HEK293 (cell line): ENCODE data around the gene DEDD.
A peak's percentile ranks its signal among the peaks of the same experiment; 100 is the strongest.

Experiments
- CTCF ChIA-PET: fragments of 350-600 bp; formaldehyde crosslinking; extraction: SDS; loops from one replicate; lab custom pipeline; 2021; ENCODE audit warnings: antibody characterized with exemption; lab: Yijun Ruan, JAX
- POLR2A ChIA-PET: fragments of 300-600 bp; formaldehyde crosslinking; extraction: SDS; loops from one replicate; lab custom pipeline; 2020; ENCODE audit warnings: antibody characterized with exemption, inconsistent platforms; lab: Yijun Ruan, JAX
- H3K27ac ChIP-seq: fragments of 200-500 bp; sonication (Bioruptor generic); 2 replicates; pipeline ENCODE4 v1.5.1; 2014; ENCODE audit warnings: low read depth, low read length, control low read depth, inconsistent platforms; ENCODE audit errors: extremely low read depth
- H3K36me3 ChIP-seq, 2 experiments: fragments of 200-500 bp in 1 of 2; sonication (Bioruptor generic) in 1 of 2; 1 replicate in 1 of 2; 2 replicates in 1 of 2; pipeline ENCODE4 v1.5.1; 2014 to 2017; ENCODE audit warnings: inconsistent platforms in 2 of 2, low read length in 2 of 2; ENCODE audit not compliant: control insufficient read depth in 2 of 2, insufficient read depth in 1 of 2
- H3K4me1 ChIP-seq: fragments of 200-500 bp; sonication (Bioruptor generic); 2 replicates; pipeline ENCODE4 v1.5.1; 2014; ENCODE audit warnings: mild to moderate bottlenecking, low read length, inconsistent platforms; ENCODE audit not compliant: control insufficient read depth, insufficient read depth
- H3K4me3 ChIP-seq: 2 replicates; pipeline ENCODE4 v1.5.1; 2011; ENCODE audit warnings: low read depth, mild to moderate bottlenecking, control low read depth, low read length, moderate library complexity
- H3K9me3 ChIP-seq: fragments of 200-500 bp; sonication (Bioruptor generic); 2 replicates; pipeline ENCODE4 v1.5.1; 2014; ENCODE audit warnings: low read depth, low read length, inconsistent platforms; ENCODE audit not compliant: control insufficient read depth, insufficient read depth
- HOXA7 ChIP-seq: sonication (generic); formaldehyde crosslinking; IDR thresholded peaks from 2 replicates; pipeline ENCODE4 v1.8.1; 2022; ENCODE audit warnings: missing genetic modification reagents, borderline replicate concordance
- HOXC10 ChIP-seq: sonication (generic); formaldehyde crosslinking; IDR thresholded peaks from 2 replicates; pipeline ENCODE4 v1.8.1; 2023; ENCODE audit warnings: mild to moderate bottlenecking, missing genetic modification reagents
- HOXD13 ChIP-seq: sonication (generic); formaldehyde crosslinking; IDR thresholded peaks from 2 replicates; pipeline ENCODE4 v1.8.0; 2022; ENCODE audit warnings: missing genetic modification reagents, borderline replicate concordance
- INSM2 ChIP-seq: fragments of 450-650 bp; formaldehyde crosslinking; IDR thresholded peaks from 2 replicates; pipeline ENCODE4 v1.5.1; 2016; ENCODE audit warnings: missing biosample characterization, missing genetic modification characterization
- KLF1 ChIP-seq: fragments of 450-650 bp; formaldehyde crosslinking; IDR thresholded peaks from 2 replicates; pipeline ENCODE4 v1.5.1; 2016; ENCODE audit warnings: missing biosample characterization, missing genetic modification characterization
- OSR2 ChIP-seq: fragments of 450-650 bp; formaldehyde crosslinking; IDR thresholded peaks from 2 replicates; pipeline ENCODE4 v1.5.1; 2016; ENCODE audit warnings: missing biosample characterization, missing genetic modification characterization
- OVOL3 ChIP-seq: fragments of 450-650 bp; formaldehyde crosslinking; IDR thresholded peaks from 2 replicates; pipeline ENCODE4 v1.5.1; 2016; ENCODE audit warnings: missing biosample characterization, missing genetic modification characterization
- PRDM1 ChIP-seq: fragments of 450-650 bp; formaldehyde crosslinking; IDR thresholded peaks from 2 replicates; pipeline ENCODE4; 2016; ENCODE audit warnings: missing biosample characterization, missing genetic modification characterization
- PRDM2 ChIP-seq: fragments of 450-650 bp; formaldehyde crosslinking; IDR thresholded peaks from 2 replicates; pipeline ENCODE4 v1.5.1; 2016; ENCODE audit warnings: missing biosample characterization, missing genetic modification characterization, borderline replicate concordance
- SCRT2 ChIP-seq: fragments of 450-650 bp; formaldehyde crosslinking; IDR thresholded peaks from 2 replicates; pipeline ENCODE4 v1.5.1; 2016; ENCODE audit warnings: missing biosample characterization, missing genetic modification characterization
- SP3 ChIP-seq: fragments of 450-650 bp; formaldehyde crosslinking; IDR thresholded peaks from 2 replicates; pipeline ENCODE4 v1.5.1; 2016; ENCODE audit warnings: missing biosample characterization, missing genetic modification characterization
- WT1 ChIP-seq: fragments of 450-650 bp; formaldehyde crosslinking; IDR thresholded peaks from 2 replicates; pipeline ENCODE4 v1.5.1; 2016; ENCODE audit warnings: missing biosample characterization, missing genetic modification characterization
- ZBTB10 ChIP-seq: fragments of 450-650 bp; formaldehyde crosslinking; IDR thresholded peaks from 2 replicates; pipeline ENCODE4 v1.5.1; 2016; ENCODE audit warnings: missing biosample characterization, missing genetic modification characterization
- ZBTB20 ChIP-seq: fragments of 450-650 bp; formaldehyde crosslinking; IDR thresholded peaks from 2 replicates; pipeline ENCODE4 v1.5.1; 2016; ENCODE audit warnings: missing biosample characterization, missing genetic modification characterization
- ZEB2 ChIP-seq: fragments of 450-650 bp; formaldehyde crosslinking; IDR thresholded peaks from 2 replicates; pipeline ENCODE4 v1.5.1; 2016; ENCODE audit warnings: missing biosample characterization, missing genetic modification characterization
- ZNF132 ChIP-seq: fragments of 450-650 bp; formaldehyde crosslinking; IDR thresholded peaks from 2 replicates; pipeline ENCODE4 v1.5.1; 2017; ENCODE audit warnings: missing biosample characterization, missing genetic modification characterization, borderline replicate concordance
- ZNF214 ChIP-seq: fragments of 450-650 bp; formaldehyde crosslinking; IDR thresholded peaks from 2 replicates; pipeline ENCODE4 v1.5.1; 2017; ENCODE audit warnings: missing biosample characterization, mild to moderate bottlenecking, missing genetic modification characterization, borderline replicate concordance
- ZNF239 ChIP-seq: fragments of 450-650 bp; formaldehyde crosslinking; IDR thresholded peaks from 2 replicates; pipeline ENCODE4 v1.5.1; 2016; ENCODE audit warnings: missing biosample characterization, missing genetic modification characterization
- ZNF433 ChIP-seq: fragments of 450-650 bp; formaldehyde crosslinking; IDR thresholded peaks from 2 replicates; pipeline ENCODE4 v1.5.1; 2016; ENCODE audit warnings: missing biosample characterization, missing genetic modification characterization, low read depth
- ZNF449 ChIP-seq: fragments of 450-650 bp; formaldehyde crosslinking; IDR thresholded peaks from 2 replicates; pipeline ENCODE4 v1.5.1; 2017; ENCODE audit warnings: missing biosample characterization, mild to moderate bottlenecking, missing genetic modification characterization, moderate library complexity
- ZNF473 ChIP-seq: fragments of 450-650 bp; formaldehyde crosslinking; IDR thresholded peaks from 2 replicates; pipeline ENCODE4 v1.5.1; 2017; ENCODE audit warnings: missing biosample characterization, missing genetic modification characterization
- ZNF555 ChIP-seq: fragments of 450-650 bp; formaldehyde crosslinking; conservative IDR thresholded peaks from 2 replicates; pipeline ENCODE4 v1.5.1; 2017; ENCODE audit warnings: missing biosample characterization, mild to moderate bottlenecking, missing genetic modification characterization, inconsistent platforms
- ZNF600 ChIP-seq: fragments of 450-650 bp; formaldehyde crosslinking; IDR thresholded peaks from 2 replicates; pipeline ENCODE4 v1.5.1; 2016; ENCODE audit warnings: missing biosample characterization, missing genetic modification characterization
- ZNF677 ChIP-seq: fragments of 450-650 bp; IDR thresholded peaks from 2 replicates; pipeline ENCODE4 v1.5.0; 2018; ENCODE audit warnings: missing biosample characterization, mild to moderate bottlenecking, missing genetic modification characterization, moderate library complexity
- ZNF76 ChIP-seq: fragments of 450-650 bp; formaldehyde crosslinking; IDR thresholded peaks from 2 replicates; pipeline ENCODE4; 2016; ENCODE audit warnings: low read depth, missing biosample characterization, missing genetic modification characterization, borderline replicate concordance

The DEDD gene

GRCh38 chr1:161073474-161074121, 58.9 kb downstream of the DEDD start (continued):
- TF ChIP-seq SCRT2 (tag by site-specific recombination) (no peak), OSR2 (no peak), HOXD13 (CRISPR knock-in tag) (no peak), ZNF433 (tag by site-specific recombination) (no peak), ZNF239 (tag by site-specific recombination) (no peak), HOXC10 (CRISPR knock-in tag) (no peak), KLF1 (tag by site-specific recombination) (peak; percentile 50; the same call in 1 of the 2 replicates), WT1 (tag by site-specific recombination) (no peak), ZBTB20 (tag by site-specific recombination) (peak; percentile 37; the same call in 1 of the 2 replicates), SP3 (tag by site-specific recombination) (no peak), PRDM2 (tag by site-specific recombination) (no peak), ZNF600 (tag by site-specific recombination) (no peak), ZNF214 (tag by site-specific recombination) (no peak), ZNF449 (tag by site-specific recombination) (no peak), ZNF473 (no peak)

GRCh38 chr1:161072751-161073449, 59.6 kb downstream of the DEDD start:
- Histone ChIP-seq H3K4me3 (peak overlapping the region; percentile 39), H3K36me3 (peaks cover 0 to 13% of the 10 kb centered on the region in 2 experiments; a peak in 1 of 3 replicates), H3K27ac (no peak overlapping the region), H3K4me1 (no peaks in the 10 kb centered on the region), H3K9me3 (no peaks in the 10 kb centered on the region)
- CTCF ChIA-PET, result interaction anchor here (1.1 to 6.1 kb wide), 4 partner anchors 9 to 75 kb away, joined by 3 to 56 read pairs (median 4); partner anchors contain the start of genes KLHDC9 and USF1
- POLR2A ChIA-PET, result no interaction called here
- TF ChIP-seq ZBTB10 (no peak), PRDM1 (tag by site-specific recombination) (no peak), HOXA7 (CRISPR knock-in tag) (no peak), INSM2 (tag by site-specific recombination) (no peak), OVOL3 (no peak), ZNF555 (tag by site-specific recombination) (no peak), ZNF132 (tag by site-specific recombination) (no peak), ZNF677 (tag by site-specific recombination) (no peak), ZNF76 (tag by site-specific recombination) (no peak), ZEB2 (no peak)
